HEK293T (cell line): ENCODE measurements around the gene NPFFR2.

Experiments used
- BHLHE40 ChIP-seq: fragments of 450-650 bp; IDR thresholded peaks from 2 replicates; pipeline ENCODE4 v1.6.1; 2016; ENCODE audit warnings: mild to moderate bottlenecking, moderate library complexity, borderline replicate concordance
- CTBP1 ChIP-seq: fragments of 450-650 bp; IDR thresholded peaks from 2 replicates; pipeline ENCODE4 v1.6.1; 2016; ENCODE audit warnings: borderline replicate concordance
- FOXA1 ChIP-seq: fragments of 450-650 bp; IDR thresholded peaks from 2 replicates; pipeline ENCODE4 v1.6.1; 2016; ENCODE audit warnings: mild to moderate bottlenecking
- FOXM1 ChIP-seq: fragments of 450-650 bp; IDR thresholded peaks from 2 replicates; pipeline ENCODE4 v1.6.1; 2017; ENCODE audit warnings: mild to moderate bottlenecking, borderline replicate concordance

DNA sequence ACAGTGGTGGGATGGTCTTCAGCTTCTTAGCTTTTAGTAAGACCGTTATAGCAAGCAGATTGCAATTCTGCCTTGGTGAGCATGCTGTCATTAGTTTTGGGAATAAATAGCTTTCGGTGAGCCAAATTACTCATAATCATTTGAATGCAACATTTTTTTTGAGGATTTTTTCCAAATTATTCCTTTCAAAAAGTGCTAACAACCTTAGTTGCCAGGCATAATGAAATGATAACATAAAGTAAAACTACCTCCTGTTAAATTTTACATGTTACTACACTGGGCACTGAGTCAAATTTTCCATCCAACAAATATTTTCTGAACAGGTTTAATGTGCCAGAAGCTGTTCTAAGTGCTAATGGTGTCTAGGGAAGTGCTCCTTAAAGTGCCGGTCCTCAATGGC lies 15.8 kb upstream of the NPFFR2 start:
- TF ChIP-seq FOXM1 (no peak), CTBP1 (no peak), FOXA1 (no peak), BHLHE40 (no peak)
